ENCODE data around the gene PLCB1. TPM values are rescaled to one million over a fixed set of nuclear protein-coding genes. Genes with fewer than 3 reads are reported as not detected.

PLCB1 gene
- total and polyA plus RNA-seq, 2 donors (not counting 3 experiments of a cell fraction or from before 2014, with no cell fraction given) = 10.2 to 53.4 TPM

DNA sequence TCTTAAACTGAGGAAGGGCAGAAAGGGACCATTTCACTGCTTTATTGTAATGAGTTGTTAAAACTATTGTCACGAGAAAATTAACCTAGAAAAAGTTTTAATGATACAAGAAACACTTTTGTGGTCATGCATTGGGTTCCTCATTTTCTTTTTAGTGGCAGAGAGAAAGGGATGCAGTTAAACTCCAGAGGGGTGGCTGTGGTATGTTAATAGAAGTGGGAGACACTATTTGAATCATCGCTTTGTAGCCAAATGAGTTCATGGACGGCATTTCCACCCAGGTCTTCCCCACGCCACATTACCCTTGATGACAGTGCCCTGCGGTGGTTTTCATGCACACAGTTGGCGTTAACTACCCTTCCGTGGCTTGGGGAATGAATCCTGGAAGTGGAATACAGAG is 235.6 kb downstream of the PLCB1 start:
- Histone ChIP-seq H3K9me3 (replicated peaks; ENCODE audit: control insufficient read depth, insufficient read depth, low read length) (no peaks in the 10 kb centered on the region), H3K36me3 (ENCODE audit: control insufficient read depth in 2 of 2, extremely low read depth in 1 of 2, insufficient read depth in 2 of 2, low read length in 2 of 2) (no peaks in the 10 kb centered on the region), H3K4me3 (replicated peaks in 1 of 3; ENCODE audit: insufficient read depth in 1 of 3, low read depth in 1 of 3, low read length in 3 of 3) (no peak overlapping the region), H3K9ac (replicated peaks; ENCODE audit: extremely low read depth, insufficient read depth, low read length) (no peak overlapping the region), H3K27ac (ENCODE audit: insufficient read depth, low read depth, low read length) (no peak overlapping the region), H3K9me1 (replicated peaks; ENCODE audit: control insufficient read depth, extremely low read depth, insufficient read depth, low read length) (no peaks in the 10 kb centered on the region), H3K4me2 (ENCODE audit: insufficient read depth, low read length) (no peak overlapping the region), H4K20me1 (replicated peaks; ENCODE audit: control insufficient read depth, extremely low read depth, insufficient read depth, low read length) (no peaks in the 10 kb centered on the region), H3K27me3 (ENCODE audit: control insufficient read depth in 2 of 2, insufficient read depth in 2 of 2, low read length in 2 of 2) (no peaks in the 10 kb centered on the region), H3K79me2 (ENCODE audit: control insufficient read depth, insufficient read depth, low read length) (no peaks in the 10 kb centered on the region), H3K4me1 (ENCODE audit: control insufficient read depth, extremely low read depth, insufficient read depth, low read length) (no peaks in the 10 kb centered on the region), H2AFZ (ENCODE audit: low read depth, low read length) (no peak overlapping the region)
- BruUV-seq (replicated peaks) = no TSS peak
- ChIA-PET CTCF (no interaction called here), POLR2A (no interaction called here)
- TF ChIP-seq POLR2A (IDR thresholded peaks at IDR 0.05; ENCODE audit: low read depth, low read length) (no peak), FOS (IDR thresholded peaks at IDR 0.05; ENCODE audit: borderline replicate concordance, insufficient read depth, low read length) (no peak), EZH2 (IDR thresholded peaks at IDR 0.05; ENCODE audit: borderline replicate concordance, low read depth, low read length, severe bottlenecking) (no peak), JUN (IDR thresholded peaks at IDR 0.05; ENCODE audit: borderline replicate concordance, insufficient read depth, insufficient read length, low read depth) (no peak), MYC (IDR thresholded peaks at IDR 0.05; ENCODE audit: low read depth, low read length) (no peak), GATA2 (IDR thresholded peaks at IDR 0.05; ENCODE audit: insufficient read depth, insufficient read length, low read depth, low read length) (no peak), POLR2AphosphoS5 (IDR thresholded peaks at IDR 0.05; ENCODE audit: insufficient read depth, low read depth, low read length) (no peak)
- TF ChIP-seq, protein P1, sequence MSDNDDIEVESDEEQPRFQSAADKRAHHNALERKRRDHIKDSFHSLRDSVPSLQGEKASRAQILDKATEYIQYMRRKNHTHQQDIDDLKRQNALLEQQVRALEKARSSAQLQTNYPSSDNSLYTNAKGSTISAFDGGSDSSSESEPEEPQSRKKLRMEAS (IDR thresholded peaks at IDR 0.05; ENCODE audit: insufficient read depth, insufficient read length) = no peak
- TF ChIP-seq, protein P2, sequence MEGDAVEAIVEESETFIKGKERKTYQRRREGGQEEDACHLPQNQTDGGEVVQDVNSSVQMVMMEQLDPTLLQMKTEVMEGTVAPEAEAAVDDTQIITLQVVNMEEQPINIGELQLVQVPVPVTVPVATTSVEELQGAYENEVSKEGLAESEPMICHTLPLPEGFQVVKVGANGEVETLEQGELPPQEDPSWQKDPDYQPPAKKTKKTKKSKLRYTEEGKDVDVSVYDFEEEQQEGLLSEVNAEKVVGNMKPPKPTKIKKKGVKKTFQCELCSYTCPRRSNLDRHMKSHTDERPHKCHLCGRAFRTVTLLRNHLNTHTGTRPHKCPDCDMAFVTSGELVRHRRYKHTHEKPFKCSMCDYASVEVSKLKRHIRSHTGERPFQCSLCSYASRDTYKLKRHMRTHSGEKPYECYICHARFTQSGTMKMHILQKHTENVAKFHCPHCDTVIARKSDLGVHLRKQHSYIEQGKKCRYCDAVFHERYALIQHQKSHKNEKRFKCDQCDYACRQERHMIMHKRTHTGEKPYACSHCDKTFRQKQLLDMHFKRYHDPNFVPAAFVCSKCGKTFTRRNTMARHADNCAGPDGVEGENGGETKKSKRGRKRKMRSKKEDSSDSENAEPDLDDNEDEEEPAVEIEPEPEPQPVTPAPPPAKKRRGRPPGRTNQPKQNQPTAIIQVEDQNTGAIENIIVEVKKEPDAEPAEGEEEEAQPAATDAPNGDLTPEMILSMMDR (IDR thresholded peaks at IDR 0.05; ENCODE audit: extremely low read depth in 1 of 2, insufficient read depth in 1 of 2, low read depth in 1 of 2, low read length in 2 of 2) = no peak
- DNase-seq (ENCODE audit: low read depth, low spot score) (no peak), FAIRE-seq (no peak)
- dilution Hi-C loops (cut with MboI; ENCODE audit: extremely low pct_ligation_motif_present, low sequenced_read_pairs) = no loop called here
- intact Hi-C loops (cut with micrococcal nuclease) = no loop called here
